Endothelial cell of umbilical vein (primary cell): ENCODE data around the gene LRRC14B.

Source experiments
- CTCF ChIP-seq, 2 donors: IDR thresholded peaks; 1 replicate in 1 of 2; 2 replicates in 1 of 2; pipeline ENCODE4 v1.5.1; 2011; ENCODE audit warnings: low read length in 2 of 2, mild to moderate bottlenecking in 2 of 2, moderate library complexity in 2 of 2, control low read depth in 1 of 2, inconsistent platforms in 1 of 2, low read depth in 1 of 2; ENCODE audit not compliant: insufficient read depth in 1 of 2; ENCODE audit errors: extremely low read depth in 1 of 2
- POLR2A ChIP-seq: IDR thresholded peaks from 2 replicates; pipeline ENCODE4 v1.6.1; 2012; ENCODE audit warnings: low read depth, mild to moderate bottlenecking, control low read depth, low read length

- TF ChIP-seq CTCF (IDR thresholded peaks at IDR 0.05; ENCODE audit: extremely low read depth in 1 of 2, insufficient read depth in 1 of 2, low read depth in 1 of 2, low read length in 2 of 2) (no peak), POLR2A (no peak)
Observed at GRCh38 chr5:147751-148150, 43.5 kb upstream of the LRRC14B start.
